Panc1 (cell line): ENCODE results near the gene GABRG3. TPM values are rescaled to one million over a fixed set of nuclear protein-coding genes. Genes with fewer than 3 reads are reported as not detected.

Experiments
- ATAC-seq: fragments of 200-7000 bp; cut with Tn5 transposase; 2 replicates; pipeline ENCODE4 v1.9.1; 2020; ENCODE audit warnings: mild to moderate bottlenecking, moderate library complexity
- BruUV-seq: library from RNA; stranded (reverse); fragments of 400-500 nt; replicated peaks from 2 replicates; lab custom pipeline; 2021; lab: Mats Ljungman, UMichigan
- CTCF ChIA-PET: fragments of 300-600 bp; sonication (Branson Sonifier 250); formaldehyde crosslinking; loops from one replicate; lab custom pipeline; 2022; ENCODE audit warnings: antibody characterized with exemption; lab: Charles Lee
- POLR2A ChIA-PET: fragments of 300-600 bp; sonication (Branson Sonifier 250); formaldehyde crosslinking; loops from one replicate; lab custom pipeline; 2022; ENCODE audit warnings: antibody characterized with exemption; lab: Charles Lee
- DNase-seq: peaks from one replicate; pipeline ENCODE4 v3.0.0-alpha.2; 2010; ENCODE audit warnings: low read depth, low spot score
- H3K27ac ChIP-seq: 2 replicates; pipeline ENCODE4 v1.5.1; 2011; ENCODE audit warnings: mild to moderate bottlenecking, low read length, inconsistent platforms
- H3K27me3 ChIP-seq: fragments of 200-500 bp; sonication (Bioruptor generic); 2 replicates; pipeline ENCODE4 v1.6.0; 2014; ENCODE audit warnings: low read length, inconsistent platforms; ENCODE audit not compliant: control insufficient read depth, insufficient read depth
- H3K36me3 ChIP-seq: fragments of 200-500 bp; sonication (Bioruptor generic); 2 replicates; pipeline ENCODE4 v1.5.1; 2014; ENCODE audit warnings: inconsistent platforms, mild to moderate bottlenecking, low read length, moderate library complexity; ENCODE audit not compliant: control insufficient read depth, insufficient read depth
- H3K4me1 ChIP-seq: 2 replicates; pipeline ENCODE4 v1.5.1; 2011; ENCODE audit warnings: inconsistent platforms, mild to moderate bottlenecking, low read length, moderate library complexity; ENCODE audit not compliant: control insufficient read depth, insufficient read depth
- H3K4me3 ChIP-seq, 2 experiments: 2 replicates each; pipeline ENCODE4 v1.5.1; 2011 to 2012; ENCODE audit warnings: low read depth in 2 of 2, low read length in 2 of 2, mild to moderate bottlenecking in 2 of 2, inconsistent platforms in 1 of 2, moderate library complexity in 1 of 2
- H3K9me3 ChIP-seq: fragments of 200-500 bp; sonication (Bioruptor generic); 2 replicates; pipeline ENCODE4 v1.5.1; 2014; ENCODE audit warnings: low read depth, mild to moderate bottlenecking, inconsistent platforms, low read length, moderate library complexity; ENCODE audit not compliant: control insufficient read depth, insufficient read depth
- CTCF ChIP-seq: fragments of 450-650 bp; IDR thresholded peaks from 2 replicates; pipeline ENCODE4 v1.5.1; 2017; ENCODE audit warnings: mild to moderate bottlenecking
- POLR2AphosphoS5 ChIP-seq: IDR thresholded peaks from 2 replicates; pipeline ENCODE4 v1.6.1; 2012; ENCODE audit warnings: mild to moderate bottlenecking, low read depth, low read length, moderate library complexity
- REST ChIP-seq, 2 experiments: IDR thresholded peaks; 2 replicates each; pipeline ENCODE4 v1.6.1; 2011 to 2012; ENCODE audit warnings: low read depth in 2 of 2, control low read depth in 1 of 2, low read length in 1 of 2, mild to moderate bottlenecking in 1 of 2, moderate library complexity in 1 of 2; ENCODE audit not compliant: insufficient read depth in 1 of 2
- SIN3A ChIP-seq: IDR thresholded peaks from 2 replicates; pipeline ENCODE4 v1.6.1; 2012; ENCODE audit warnings: low read depth, mild to moderate bottlenecking, low read length, moderate library complexity, borderline replicate concordance; ENCODE audit not compliant: insufficient read depth
- TCF7L2 ChIP-seq: IDR thresholded peaks from 2 replicates; pipeline ENCODE4 v1.6.1; 2011; ENCODE audit warnings: mild to moderate bottlenecking, low read depth, low read length, inconsistent platforms
- in situ Hi-C: cut with HindIII; loops from 2 replicates; pipeline ENCODE4 v1.10.0; 2016; ENCODE audit warnings: low sequenced_read_pairs, low pct_unique_long_range_greater_than_20kb
- intact Hi-C: fragments of 100-400 bp; cut with micrococcal nuclease; formaldehyde crosslinking; loops from one replicate; pipeline ENCODE4 v1.10.0; 2022; ENCODE audit not compliant: unreplicated experiment
- total RNA-seq: library from RNA; stranded (reverse); gene quantifications from one replicate; pipeline ENCODE4 v1.2.1, GENCODE V29; 2021; ENCODE audit not compliant: unreplicated experiment

The GABRG3 gene
- total RNA-seq, 1 experiment from 2014 or later = not detected

GRCh38 chr15:27135151-27135550 lies 164.2 kb downstream of the GABRG3 start:
- ATAC-seq (no peak), DNase-seq (no peak)
- in situ Hi-C loops (no loop called here), intact Hi-C loops (no loop called here)
- Histone ChIP-seq H3K27me3 (no peaks in the 10 kb centered on the region), H3K27ac (no peak overlapping the region), H3K9me3 (no peaks in the 10 kb centered on the region), H3K4me3 (no peak overlapping the region), H3K36me3 (no peaks in the 10 kb centered on the region), H3K4me1 (no peaks in the 10 kb centered on the region)
- TF ChIP-seq POLR2AphosphoS5 = no peak
- no peak for TF ChIP-seq TCF7L2
- no peak for TF ChIP-seq CTCF
- TF ChIP-seq REST (IDR thresholded peaks at IDR 0.05; ENCODE audit: insufficient read depth in 1 of 2, low read depth in 2 of 2, low read length in 1 of 2) = no peak
- TF ChIP-seq SIN3A = no peak
- CTCF ChIA-PET = no interaction called here
- POLR2A ChIA-PET = interaction anchor here (0.6 kb wide), 1 partner anchor 40 kb away, joined by 4 read pairs; no protein-coding TSS in a partner anchor
- BruUV-seq = no TSS peak

- no peaks in the 10 kb centered on the region for H3K27me3 ChIP-seq
- CTCF ChIA-PET = no interaction called here
- POLR2A ChIA-PET = no interaction called here
- H3K4me3 ChIP-seq = no peak overlapping the region
- no TSS peak for BruUV-seq
- in situ Hi-C loops = no loop called here
- no peaks in the 10 kb centered on the region for H3K9me3 ChIP-seq
- TF ChIP-seq CTCF (no peak), TCF7L2 (no peak), SIN3A (no peak), REST (IDR thresholded peaks at IDR 0.05; ENCODE audit: insufficient read depth in 1 of 2, low read depth in 2 of 2, low read length in 1 of 2) (no peak), POLR2AphosphoS5 (no peak)
- no peaks in the 10 kb centered on the region for H3K4me1 ChIP-seq
- ATAC-seq (no peak), DNase-seq (no peak)
- intact Hi-C loops = no loop called here
- no peaks in the 10 kb centered on the region for H3K36me3 ChIP-seq
- H3K27ac ChIP-seq = no peak overlapping the region
These were observed 166.1 kb downstream of the GABRG3 start for GRCh38 chr15:27137127-27137526.
